Measurements from ENCODE around the gene LMNB1.

Gene LMNB1

GRCh38 chr5:126816649-126817048, 39.7 kb downstream of the LMNB1 start (continued):
- no peak for TF ChIP-seq REST (tag by site-specific recombination; IDR thresholded peaks at IDR 0.05)
- no peak for TF ChIP-seq ZNF530 (tag by site-specific recombination; IDR thresholded peaks at IDR 0.05; ENCODE audit: low read depth)
- TF ChIP-seq PATZ1 (tag by site-specific recombination; IDR thresholded peaks at IDR 0.05): no peak
- TF ChIP-seq ZNF514 (tag by site-specific recombination; IDR thresholded peaks at IDR 0.05): no peak
- no peak for TF ChIP-seq GLI4 (tag by site-specific recombination; IDR thresholded peaks at IDR 0.05)
- TF ChIP-seq HIC1 (tag by site-specific recombination; IDR thresholded peaks at IDR 0.05): no peak
- TF ChIP-seq ZNF169 (tag by site-specific recombination; IDR thresholded peaks at IDR 0.05): no peak
- TF ChIP-seq SP7 (tag by site-specific recombination; IDR thresholded peaks at IDR 0.05): no peak
- no peak for TF ChIP-seq ZBTB11 (tag by site-specific recombination; conservative IDR thresholded peaks at IDR 0.05; ENCODE audit: low read depth)
- TF ChIP-seq ZNF19 (tag by site-specific recombination; IDR thresholded peaks at IDR 0.05; ENCODE audit: low read depth): no peak
- TF ChIP-seq ZNF521 (tag by site-specific recombination; IDR thresholded peaks at IDR 0.05): no peak
- no peak for TF ChIP-seq ZBTB26 (tag by site-specific recombination; optimal IDR thresholded peaks at IDR 0.05)

- TF ChIP-seq ZNF610 (tag by site-specific recombination; IDR thresholded peaks at IDR 0.05; ENCODE audit: borderline replicate concordance) (no peak), INSM2 (tag by site-specific recombination; IDR thresholded peaks at IDR 0.05) (no peak), REPIN1 (tag by site-specific recombination; IDR thresholded peaks at IDR 0.05; ENCODE audit: low read depth) (no peak), ZNF521 (tag by site-specific recombination; IDR thresholded peaks at IDR 0.05) (no peak), ZNF791 (tag by site-specific recombination; IDR thresholded peaks at IDR 0.05) (no peak)
- H3K4me1 ChIP-seq (ENCODE audit: control insufficient read depth, insufficient read depth, low read length): no peaks in the 10 kb centered on the region
- no peak overlapping the region for H3K27ac ChIP-seq (ENCODE audit: extremely low read depth, low read depth, low read length)
- CTCF ChIA-PET: no interaction called here
- no peaks in the 10 kb centered on the region for H3K9me3 ChIP-seq (ENCODE audit: control insufficient read depth, insufficient read depth, low read depth, low read length)
- peaks cover 70 to 91% of the 10 kb centered on the region in 2 experiments for H3K36me3 ChIP-seq (ENCODE audit: control insufficient read depth in 2 of 2, insufficient read depth in 1 of 2, low read length in 2 of 2)
- no peak overlapping the region for H3K4me3 ChIP-seq (ENCODE audit: low read depth, low read length)
- POLR2A ChIA-PET: no interaction called here
Measured at GRCh38 chr5:126818736-126819135, 41.8 kb downstream of the LMNB1 start.
